Mucosa of stomach (tissue), 1 donor: ENCODE results near the gene ZNF740.

Experiments used
- H3K27me3 ChIP-seq: one replicate; pipeline ENCODE4 v1.7.0; 2013; ENCODE audit warnings: mild to moderate bottlenecking, low read length; ENCODE audit not compliant: control insufficient read depth, insufficient read depth
- H3K36me3 ChIP-seq: one replicate; pipeline ENCODE4 v1.7.0; 2013; ENCODE audit warnings: low read length; ENCODE audit not compliant: control insufficient read depth, insufficient read depth
- H3K4me1 ChIP-seq: one replicate; pipeline ENCODE4 v1.7.0; 2013; ENCODE audit warnings: mild to moderate bottlenecking, low read length; ENCODE audit not compliant: control insufficient read depth, insufficient read depth
- H3K4me3 ChIP-seq: one replicate; pipeline ENCODE4 v1.7.0; 2013; ENCODE audit warnings: low read length
- H3K9ac ChIP-seq: one replicate; pipeline ENCODE4 v1.7.0; 2013; ENCODE audit warnings: mild to moderate bottlenecking, low read length, moderate library complexity
- H3K9me3 ChIP-seq: one replicate; pipeline ENCODE4 v1.7.0; 2013; ENCODE audit warnings: mild to moderate bottlenecking, low read length, moderate library complexity; ENCODE audit not compliant: control insufficient read depth
- donor health status: Pancreatic carcinoma.

Gene ZNF740

DNA sequence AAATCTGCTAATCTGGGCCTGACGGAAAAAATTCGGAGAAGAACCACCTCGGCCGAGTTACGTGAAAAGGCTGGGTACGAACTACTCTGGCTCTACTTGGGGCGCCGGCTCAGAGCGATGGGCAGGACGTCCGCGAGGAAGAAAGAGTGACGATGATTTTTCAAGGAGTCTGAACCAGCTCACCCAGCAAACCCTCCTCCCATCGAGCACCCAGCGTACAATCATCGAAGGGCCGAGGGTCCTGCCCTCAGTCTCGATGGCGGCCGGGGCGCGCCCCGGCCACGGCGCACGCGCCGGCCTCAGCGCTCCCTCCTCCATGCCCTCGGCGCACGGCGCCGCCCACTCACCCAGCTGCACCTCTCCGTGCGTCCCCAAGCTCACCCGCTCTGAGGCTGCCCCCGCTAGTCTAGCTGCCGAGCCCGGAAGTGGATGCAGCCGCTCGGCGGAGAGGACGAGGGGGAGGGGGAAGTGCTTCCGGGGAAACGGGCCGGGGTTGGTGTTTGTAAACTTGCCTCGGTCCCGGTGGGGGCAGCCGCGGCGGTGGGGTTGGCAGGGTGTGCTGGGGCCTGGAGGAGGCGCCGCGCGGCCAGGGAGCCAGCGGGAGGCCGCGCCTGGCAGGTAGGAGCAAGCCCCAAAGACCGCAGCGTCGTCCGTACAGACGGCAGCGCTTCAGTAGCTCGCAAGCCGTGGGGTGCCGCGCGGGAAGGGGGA, at the start of gene ZNF740, which contains the start of gene CSAD:
ZNF740 (plus strand) TSS at position 503 of the 711 bp plus-strand sequence. CDS start 1,262 bp downstream, outside the sequence.
CSAD (minus strand) TSS at position 706 of the 711 bp plus-strand sequence. CDS start 7,455 bp downstream, outside the sequence.
- H3K4me1 ChIP-seq = peaks cover 32% of the 10 kb centered on the region
- H3K27me3 ChIP-seq = no peaks in the 10 kb centered on the region
- peaks cover 10% of the 10 kb centered on the region for H3K36me3 ChIP-seq
- peak within 1 kb of the TSS; percentile 93 for H3K9ac ChIP-seq
- H3K9me3 ChIP-seq = no peaks in the 10 kb centered on the region
- peak within 1 kb of the TSS; percentile 72 for H3K4me3 ChIP-seq

DNA sequence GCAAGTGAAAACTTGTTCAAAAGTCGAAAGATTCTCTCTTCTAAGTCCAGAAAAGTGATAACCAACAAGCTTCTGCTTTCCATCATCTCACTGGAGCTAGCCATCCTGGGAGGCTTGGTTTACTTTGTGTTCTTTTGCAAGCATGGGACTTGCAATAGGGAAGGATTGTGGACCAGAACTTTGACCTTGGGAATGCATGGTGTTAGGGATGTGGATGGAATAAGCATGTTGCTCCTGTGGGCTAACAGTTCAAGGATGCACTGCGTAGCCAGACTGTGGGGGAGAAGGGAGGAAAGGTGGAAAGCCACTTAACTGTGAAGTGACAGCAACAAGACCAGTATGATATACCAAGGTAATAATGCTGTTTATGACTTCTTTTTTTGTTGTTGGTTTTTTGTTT, 48.7 kb upstream of the ZNF740 start:
- Histone ChIP-seq H3K9ac (no peak overlapping the region), H3K27me3 (no peaks in the 10 kb centered on the region), H3K4me3 (no peak overlapping the region), H3K36me3 (no peaks in the 10 kb centered on the region), H3K9me3 (no peaks in the 10 kb centered on the region), H3K4me1 (no peaks in the 10 kb centered on the region)

GRCh38 chr12:53133722-53134121, 46.8 kb upstream of the ZNF740 start:
- Histone ChIP-seq H3K4me3 (no peak overlapping the region), H3K27me3 (no peaks in the 10 kb centered on the region), H3K9me3 (no peaks in the 10 kb centered on the region), H3K4me1 (no peaks in the 10 kb centered on the region), H3K9ac (no peak overlapping the region), H3K36me3 (no peaks in the 10 kb centered on the region)

GRCh38 chr12:53143355-53143754, 37.2 kb upstream of the ZNF740 start:
- Histone ChIP-seq H3K9ac (no peak overlapping the region), H3K36me3 (no peaks in the 10 kb centered on the region), H3K9me3 (no peaks in the 10 kb centered on the region), H3K4me1 (no peaks in the 10 kb centered on the region), H3K4me3 (no peak overlapping the region), H3K27me3 (no peaks in the 10 kb centered on the region)

- no peaks in the 10 kb centered on the region for H3K9me3 ChIP-seq
- H3K36me3 ChIP-seq = no peaks in the 10 kb centered on the region
- no peaks in the 10 kb centered on the region for H3K27me3 ChIP-seq
- no peak overlapping the region for H3K4me3 ChIP-seq
- no peak overlapping the region for H3K9ac ChIP-seq
- H3K4me1 ChIP-seq = no peaks in the 10 kb centered on the region
Measured at GRCh38 chr12:53145383-53146260, 34.9 kb upstream of the ZNF740 start.

DNA sequence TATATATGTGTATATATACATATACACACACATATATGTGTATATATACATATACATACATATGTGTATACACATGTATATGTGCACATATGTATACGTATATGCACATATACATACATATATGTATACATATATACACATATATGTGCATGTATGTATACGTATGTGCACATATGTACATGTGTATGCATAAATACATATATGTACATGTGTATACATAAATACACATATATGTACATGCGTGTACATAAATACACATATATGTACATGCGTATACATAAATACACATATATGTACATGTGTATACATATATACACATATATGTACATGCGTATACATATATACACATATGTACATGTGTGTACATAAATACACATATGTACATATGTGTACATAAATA, 33.3 kb upstream of the ZNF740 start:
- Histone ChIP-seq H3K36me3 (no peaks in the 10 kb centered on the region), H3K9ac (no peak overlapping the region), H3K4me1 (no peaks in the 10 kb centered on the region), H3K27me3 (no peaks in the 10 kb centered on the region), H3K4me3 (no peak overlapping the region), H3K9me3 (no peaks in the 10 kb centered on the region)

DNA sequence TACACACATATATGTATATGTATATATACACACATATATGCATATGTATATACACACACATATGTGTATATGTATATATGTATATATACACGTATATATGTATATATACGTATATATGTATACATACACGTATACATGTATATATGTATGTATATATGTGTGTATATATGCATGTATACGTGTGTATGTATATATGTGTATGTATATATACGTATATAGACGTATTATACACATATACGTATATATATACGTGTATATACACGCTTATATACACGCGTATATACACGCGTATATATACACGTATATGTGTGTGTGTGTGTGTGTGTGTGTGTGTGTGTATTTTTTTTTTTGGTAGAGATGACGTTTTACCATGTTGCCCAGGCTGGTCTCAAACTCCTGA, 32.9 kb upstream of the ZNF740 start:
- H3K9me3 ChIP-seq = no peaks in the 10 kb centered on the region
- H3K27me3 ChIP-seq = no peaks in the 10 kb centered on the region
- H3K4me3 ChIP-seq = no peak overlapping the region
- H3K36me3 ChIP-seq = no peaks in the 10 kb centered on the region
- H3K9ac ChIP-seq = no peak overlapping the region
- H3K4me1 ChIP-seq = no peaks in the 10 kb centered on the region

GRCh38 chr12:53151039-53151438, 29.5 kb upstream of the ZNF740 start:
- H3K36me3 ChIP-seq = no peaks in the 10 kb centered on the region
- H3K9ac ChIP-seq = no peak overlapping the region
- no peaks in the 10 kb centered on the region for H3K4me1 ChIP-seq
- H3K9me3 ChIP-seq = no peaks in the 10 kb centered on the region
- no peak overlapping the region for H3K4me3 ChIP-seq
- no peaks in the 10 kb centered on the region for H3K27me3 ChIP-seq

DNA sequence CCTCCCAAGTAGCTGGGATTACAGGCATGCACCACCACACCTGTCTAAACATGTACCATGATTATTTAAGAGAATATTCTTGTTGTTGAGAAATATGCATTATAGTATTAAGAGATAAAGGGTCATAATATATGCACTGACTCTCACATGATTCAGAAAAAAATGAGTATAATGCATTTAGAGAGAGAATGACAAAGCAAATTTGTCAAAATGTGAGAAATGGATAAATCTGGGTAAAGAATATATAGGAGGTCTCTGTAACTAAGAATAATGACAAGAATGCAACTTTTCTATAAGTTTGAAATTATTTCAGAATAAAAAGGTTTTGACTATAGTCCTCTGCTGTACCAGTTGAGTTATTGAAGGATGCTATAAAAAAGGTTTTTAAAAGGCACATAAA, 28.1 kb upstream of the ZNF740 start:
- Histone ChIP-seq H3K4me1 (no peaks in the 10 kb centered on the region), H3K4me3 (no peak overlapping the region), H3K9me3 (no peaks in the 10 kb centered on the region), H3K36me3 (no peaks in the 10 kb centered on the region), H3K27me3 (no peaks in the 10 kb centered on the region), H3K9ac (no peak overlapping the region)

- Histone ChIP-seq H3K4me1 (no peaks in the 10 kb centered on the region), H3K9me3 (no peaks in the 10 kb centered on the region), H3K27me3 (no peaks in the 10 kb centered on the region), H3K36me3 (no peaks in the 10 kb centered on the region), H3K4me3 (no peak overlapping the region), H3K9ac (no peak overlapping the region)
Measured at GRCh38 chr12:53159195-53159839, 21.2 kb upstream of the ZNF740 start.

- H3K4me1 ChIP-seq = no peaks in the 10 kb centered on the region
- no peaks in the 10 kb centered on the region for H3K27me3 ChIP-seq
- H3K36me3 ChIP-seq = no peaks in the 10 kb centered on the region
- no peak overlapping the region for H3K4me3 ChIP-seq
- no peak overlapping the region for H3K9ac ChIP-seq
- H3K9me3 ChIP-seq = no peaks in the 10 kb centered on the region
Measured at GRCh38 chr12:53160000-53160399, 20.5 kb upstream of the ZNF740 start.

DNA sequence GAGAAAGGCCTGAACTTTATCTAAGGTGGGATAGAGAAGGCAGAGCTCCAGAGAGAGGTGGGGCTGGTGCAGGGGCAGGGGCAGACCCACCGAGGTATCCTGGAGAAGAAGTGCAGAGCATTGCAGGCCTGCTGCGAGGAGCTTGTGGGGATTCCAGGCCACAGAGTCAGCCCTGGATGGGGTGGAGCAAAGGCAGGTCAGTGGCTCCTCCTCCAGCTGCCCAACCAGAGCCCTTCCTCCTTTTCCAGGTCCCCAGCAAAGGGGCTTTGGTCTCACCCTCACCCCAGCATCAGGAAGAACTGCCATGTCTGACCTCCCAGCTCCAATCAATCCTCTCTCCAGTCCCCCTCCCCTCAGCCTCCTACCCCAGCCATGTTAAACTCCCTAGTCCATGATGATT, 19.8 kb upstream of the ZNF740 start:
- Histone ChIP-seq H3K4me1 (no peaks in the 10 kb centered on the region), H3K36me3 (no peaks in the 10 kb centered on the region), H3K27me3 (no peaks in the 10 kb centered on the region), H3K9me3 (no peaks in the 10 kb centered on the region), H3K4me3 (no peak overlapping the region), H3K9ac (no peak overlapping the region)
